CD4-positive, alpha-beta T cell treated with Interferon gamma for 1 hour (primary cell): ENCODE results near the gene OVCH1.

Source experiments
- DNase-seq: peaks from one replicate; pipeline ENCODE4 v3.0.0-alpha.2; 2020

OVCH1 gene

GRCh38 chr12:29497588-29497987 lies at the start of gene OVCH1:
Gene OVCH1 (minus strand): TSS chr12:29497686. CDS start chr12:29497686, 0 bp downstream.
- DNase-seq: no peak

GRCh38 chr12:29547151-29547632 lies 49.7 kb upstream of the OVCH1 start:
- no peak for DNase-seq

GRCh38 chr12:29546000-29546399 lies 48.5 kb upstream of the OVCH1 start:
- no peak for DNase-seq

DNA sequence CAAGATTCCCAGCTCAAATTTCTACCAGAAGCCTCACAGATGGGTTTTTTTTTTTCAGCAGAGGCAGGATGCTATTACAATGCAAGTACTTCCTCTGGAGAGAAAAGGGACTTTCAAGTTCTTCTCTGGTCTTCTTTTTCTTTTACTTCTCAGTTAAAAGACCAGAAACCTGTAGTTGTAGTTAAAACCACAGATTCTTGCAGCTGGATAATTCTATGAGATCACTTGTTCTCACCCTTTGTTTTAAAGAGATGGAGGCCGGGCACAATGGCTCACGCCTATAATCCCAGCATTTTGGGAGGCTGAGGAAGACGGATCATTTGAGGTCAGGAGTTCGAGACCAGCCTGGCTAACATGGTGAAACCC lies 47.6 kb upstream of the OVCH1 start:
- no peak for DNase-seq

DNA sequence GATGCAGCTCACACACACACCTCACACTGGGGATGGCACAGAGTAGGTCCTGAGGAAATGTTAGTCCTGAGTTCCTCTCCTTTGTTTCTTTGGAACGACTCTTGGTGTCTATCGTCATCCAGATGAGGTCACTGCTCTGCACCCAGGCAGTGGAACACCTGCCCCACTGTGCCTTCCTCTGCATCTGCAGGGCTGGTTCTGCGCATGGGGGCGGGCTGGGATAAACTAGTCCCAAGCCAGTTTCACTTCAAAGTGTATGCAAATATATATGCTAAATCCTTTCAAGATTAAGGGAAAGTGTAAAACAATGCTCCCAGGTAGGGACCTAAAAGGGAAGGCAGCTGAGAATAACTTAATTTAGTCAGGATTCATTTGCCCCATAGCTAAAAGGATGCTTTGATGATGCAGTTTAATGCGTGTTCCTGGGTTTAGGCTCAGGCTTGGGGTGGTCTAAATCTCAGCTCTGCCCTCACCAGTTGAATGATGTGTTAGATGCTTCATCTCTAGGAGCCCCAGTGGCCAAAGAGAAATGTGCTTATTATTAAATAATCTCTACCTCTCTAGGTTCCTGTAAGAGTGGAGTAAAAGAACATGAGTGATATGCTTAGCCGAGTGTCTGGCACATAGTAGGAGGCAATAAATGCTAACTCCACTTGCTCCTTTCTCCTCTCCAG lies 47.1 kb upstream of the OVCH1 start:
- DNase-seq: no peak

- no peak for DNase-seq
Observed at GRCh38 chr12:29543036-29543435, 45.5 kb upstream of the OVCH1 start.

GRCh38 chr12:29537298-29537697 lies 39.8 kb upstream of the OVCH1 start:
- DNase-seq: no peak

- no peak for DNase-seq
Observed at GRCh38 chr12:29534935-29535334, 37.4 kb upstream of the OVCH1 start.

- DNase-seq: no peak
Observed at GRCh38 chr12:29533815-29534489, 36.5 kb upstream of the OVCH1 start.

GRCh38 chr12:29531471-29531870 lies 34.0 kb upstream of the OVCH1 start:
- DNase-seq: no peak

DNA sequence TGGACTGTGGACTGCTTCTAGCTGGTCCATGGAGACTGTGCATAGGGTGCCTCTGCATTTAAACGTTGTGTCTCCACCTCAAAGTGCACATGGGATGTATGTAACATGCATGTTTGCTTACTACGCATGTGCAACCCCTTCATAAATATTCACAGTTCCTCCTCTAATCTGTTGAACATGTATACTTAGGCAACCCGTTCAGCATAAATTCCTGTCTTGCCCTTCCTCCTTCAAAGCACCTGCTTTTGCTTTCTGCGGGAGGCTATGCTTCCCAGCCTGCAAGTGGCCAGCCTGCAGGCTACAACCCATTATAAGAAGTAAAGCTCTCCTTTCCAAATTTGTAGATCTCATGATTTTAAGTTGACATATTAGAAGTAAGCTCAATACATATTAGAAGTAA lies 33.0 kb upstream of the OVCH1 start:
- no peak for DNase-seq

DNA sequence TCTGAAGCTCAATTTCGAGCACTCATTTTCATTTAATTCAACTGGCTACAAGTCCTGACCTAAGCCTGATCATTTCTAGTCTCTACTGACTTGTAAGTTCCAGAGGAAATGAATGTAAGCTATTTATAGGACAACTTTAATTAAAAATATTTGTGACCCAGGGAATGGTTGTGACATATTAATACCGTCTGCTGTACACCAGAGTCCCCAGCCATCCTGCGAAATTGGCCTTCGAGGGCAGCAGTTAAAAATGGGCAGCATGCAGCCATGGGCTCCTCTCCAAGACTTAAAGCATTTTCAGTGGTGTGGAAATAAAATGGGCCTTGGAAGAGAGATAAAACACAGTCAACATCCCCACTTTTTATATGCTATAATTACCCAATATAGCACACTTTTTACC lies 30.7 kb upstream of the OVCH1 start:
- no peak for DNase-seq

GRCh38 chr12:29521951-29522350 lies 24.5 kb upstream of the OVCH1 start:
- no peak for DNase-seq

- no peak for DNase-seq
Observed at GRCh38 chr12:29519585-29520182, 22.2 kb upstream of the OVCH1 start.

DNA sequence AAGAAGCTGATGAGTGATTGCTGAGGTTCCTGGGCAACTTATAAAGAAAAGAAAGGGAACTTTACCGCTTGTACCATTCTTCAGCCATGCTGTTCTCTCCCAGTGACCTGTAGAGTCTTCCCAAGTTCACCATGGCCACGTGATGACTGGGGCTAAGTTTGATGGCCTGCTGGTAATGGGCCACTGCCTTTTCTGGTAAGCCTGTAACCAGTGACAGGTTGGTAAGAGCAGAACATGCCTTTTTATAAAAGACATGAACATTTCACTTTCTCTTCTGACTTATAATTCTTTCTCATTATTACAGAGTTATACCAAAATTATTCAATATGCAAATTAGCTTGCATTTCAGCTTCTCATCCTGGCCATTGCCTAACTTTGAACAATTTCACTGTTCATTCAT lies 20.9 kb upstream of the OVCH1 start:
- no peak for DNase-seq

DNA sequence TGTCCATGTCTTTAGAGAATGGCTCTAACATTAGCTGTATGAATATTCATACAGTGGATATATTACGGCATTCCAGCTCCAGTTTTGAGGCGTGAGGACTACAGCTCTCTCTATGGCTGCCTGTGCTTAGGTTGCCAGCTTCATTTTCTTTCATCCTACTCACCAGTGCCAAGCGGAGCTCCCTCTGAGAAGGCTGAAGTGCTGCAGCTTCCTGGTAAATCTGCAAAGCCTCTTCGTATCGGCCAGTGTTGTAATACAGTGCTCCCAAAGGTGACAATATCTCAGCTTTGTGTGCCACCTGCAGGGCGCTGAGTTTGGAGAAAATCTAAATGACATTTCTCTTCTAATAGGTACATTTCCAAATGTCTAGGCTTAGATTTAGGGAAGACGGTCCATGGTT lies 19.8 kb upstream of the OVCH1 start:
- DNase-seq: no peak

- DNase-seq: no peak
Observed at GRCh38 chr12:29516431-29516875, 19.0 kb upstream of the OVCH1 start.

DNA sequence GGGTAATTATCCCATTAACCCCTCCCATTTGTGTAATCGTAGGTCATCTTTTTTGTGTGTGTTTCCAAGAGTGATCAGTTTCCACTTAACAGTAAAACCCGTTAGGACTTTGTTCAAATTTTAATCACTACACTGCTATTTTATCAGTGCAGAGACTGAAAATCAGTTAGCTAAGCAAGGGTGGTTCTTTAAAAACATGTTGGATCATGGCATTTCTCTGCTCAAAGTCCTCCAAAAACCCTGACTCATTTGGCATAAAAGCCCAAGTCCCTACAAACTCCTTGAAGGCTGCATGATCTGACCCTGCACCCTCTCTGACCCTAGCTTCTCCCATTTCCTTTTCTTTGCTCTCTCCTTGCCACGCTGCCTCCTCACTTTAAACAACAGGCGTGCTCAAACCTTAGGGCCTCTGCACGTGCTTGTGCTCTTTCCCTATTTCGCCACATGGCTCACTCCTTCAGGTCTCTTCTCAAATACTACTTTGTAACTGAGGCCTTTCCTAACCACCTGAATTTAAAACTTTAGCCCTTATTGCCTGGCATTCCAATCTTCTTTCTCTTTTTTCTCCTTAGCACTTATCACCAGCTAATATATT lies 13.2 kb upstream of the OVCH1 start:
- no peak for DNase-seq

DNA sequence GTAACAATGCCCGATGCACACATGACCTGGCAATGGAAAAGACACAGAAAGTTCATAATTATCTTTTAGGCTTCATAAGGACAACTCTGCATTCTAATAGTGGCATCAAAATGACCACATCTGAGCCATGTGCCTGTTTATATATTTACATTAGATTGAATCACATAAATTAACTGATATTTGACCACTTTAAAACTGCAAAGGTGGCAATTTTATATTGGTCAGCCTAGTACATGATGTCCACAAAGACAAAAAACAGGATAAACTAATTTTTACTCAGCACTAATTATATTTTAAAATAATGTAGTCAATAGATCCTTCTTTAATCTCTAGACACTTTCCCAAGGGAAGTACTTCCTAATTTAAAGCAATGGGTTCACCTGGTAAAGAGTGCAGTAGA lies 12.0 kb upstream of the OVCH1 start:
- no peak for DNase-seq

- DNase-seq: no peak
Observed at GRCh38 chr12:29508949-29509348, 11.5 kb upstream of the OVCH1 start.

DNA sequence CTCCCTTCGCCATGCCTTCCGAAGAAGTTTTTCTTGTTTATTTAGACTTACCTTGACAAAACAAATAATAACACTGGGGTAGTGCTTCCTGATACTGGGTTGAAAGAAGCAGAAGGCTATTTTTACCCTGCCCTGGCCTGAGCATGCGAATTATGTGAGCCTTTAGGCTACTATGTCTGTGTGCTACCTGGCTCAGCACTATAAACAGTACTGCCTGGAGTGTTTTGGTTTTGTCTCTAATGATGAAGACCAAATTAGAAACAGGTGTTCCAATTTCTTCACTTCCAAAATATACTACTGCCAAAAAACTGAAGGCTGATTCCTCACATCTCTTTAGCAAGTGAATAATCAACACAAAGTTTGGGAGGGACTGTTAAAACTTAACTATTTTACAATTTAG lies 7.6 kb upstream of the OVCH1 start:
- no peak for DNase-seq

DNA sequence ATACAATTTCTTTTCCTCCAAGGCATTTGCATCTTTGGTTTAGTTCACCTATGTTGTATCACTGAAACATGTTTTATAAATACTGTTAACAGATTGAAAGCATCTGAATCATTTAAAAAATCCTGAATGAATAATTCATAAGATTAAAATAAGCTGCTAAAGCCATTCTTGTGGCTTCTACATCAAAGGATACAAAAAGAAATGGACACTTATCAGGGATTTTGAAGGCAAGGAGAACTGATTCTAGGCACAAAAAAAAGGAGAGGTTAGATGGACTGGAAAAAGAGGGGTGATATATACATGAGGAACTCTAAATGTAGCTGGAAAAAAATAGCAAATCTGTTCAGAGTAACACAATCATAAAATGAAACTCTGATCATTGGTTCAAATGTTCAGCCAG lies 5.8 kb upstream of the OVCH1 start:
- DNase-seq: no peak

DNA sequence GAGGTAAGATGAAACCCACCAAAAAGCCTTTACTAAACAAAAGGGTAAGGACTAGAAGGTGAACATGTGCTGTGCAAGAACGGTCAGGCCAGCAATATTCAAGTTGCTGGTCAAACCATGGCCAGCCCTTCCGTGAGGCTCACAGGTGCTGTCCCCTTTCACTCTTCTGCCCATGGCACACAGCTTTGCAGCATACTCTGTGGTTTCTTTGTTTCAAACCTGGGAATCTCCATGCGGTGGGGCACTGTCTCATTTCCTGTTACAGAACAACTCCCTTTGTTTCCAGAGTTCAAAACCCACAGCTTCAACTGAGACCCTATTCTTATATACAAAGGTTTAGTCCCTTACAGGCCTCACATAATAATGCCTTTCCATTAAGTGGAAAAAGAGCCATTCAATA lies 1.7 kb upstream of the OVCH1 start:
- no peak for DNase-seq

- no peak for DNase-seq
Observed at GRCh38 chr12:29492891-29493290, 4.6 kb downstream of the OVCH1 start.
